ENCODE results near the gene RNF152.

- TF ChIP-seq SMC3 (IDR thresholded peaks at IDR 0.05; ENCODE audit: low read depth, low read length) (no peak), POLR2A (IDR thresholded peaks at IDR 0.05; ENCODE audit: low read depth, low read length) (no peak), USF2 (IDR thresholded peaks at IDR 0.05; ENCODE audit: low read depth, low read length) (no peak), CTCF (conservative IDR thresholded peaks at IDR 0.05; ENCODE audit: low read depth, low read length) (no peak), ELK1 (IDR thresholded peaks at IDR 0.05; ENCODE audit: borderline replicate concordance, low read depth, low read length) (no peak)
Measured at GRCh38 chr18:61840324-61840723, 52.5 kb downstream of the RNF152 start.

All from IMR-90 (cell line).